ENCODE measurements around the gene PIK3CB.
"Not testable (repeated sequence)": the region's sequence is repeated elsewhere in the genome, so short reads cannot be mapped to it uniquely, and the experiment has no call there.

The PIK3CB gene

DNA sequence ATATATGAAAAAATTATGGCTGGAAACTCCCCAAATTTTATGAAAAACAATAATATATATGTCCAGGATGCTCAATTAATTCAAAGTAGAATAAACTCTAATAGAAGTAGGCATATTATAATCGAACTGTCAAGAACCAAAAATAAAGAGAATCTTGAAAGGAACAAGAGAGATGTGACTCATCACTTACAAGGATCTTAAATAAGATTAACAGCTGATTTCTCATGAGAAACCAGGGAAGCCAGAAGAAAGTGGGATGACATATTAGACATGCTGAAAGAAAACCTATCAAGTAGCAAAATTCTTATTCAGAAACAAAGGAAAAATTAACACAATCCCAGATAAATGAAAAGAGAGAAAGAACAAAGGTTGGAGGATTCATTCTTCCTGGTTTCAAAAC lies 159.3 kb downstream of the PIK3CB start:
- no peak for DNase-seq

- DNase-seq = no peak
Observed at GRCh38 chr3:138673641-138674530, 160.8 kb downstream of the PIK3CB start.

DNA sequence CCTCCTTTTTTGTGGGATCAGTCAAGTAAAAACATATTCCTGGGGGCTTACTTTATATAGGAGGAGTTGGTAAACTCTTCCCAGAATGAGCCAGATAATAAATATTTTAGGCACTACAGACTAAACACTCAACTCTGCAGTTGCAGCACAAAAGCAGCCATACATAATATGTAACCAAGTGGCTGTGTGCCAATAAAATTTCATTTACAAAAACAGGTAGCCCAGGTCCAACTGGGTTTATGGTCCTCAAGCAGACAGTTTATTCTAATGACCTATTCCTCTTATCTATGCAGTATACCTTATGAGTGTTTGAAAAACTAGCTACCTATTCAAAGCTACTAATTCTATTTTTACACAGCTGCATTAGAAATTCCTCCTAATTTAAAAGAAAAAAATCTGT lies 164.3 kb downstream of the PIK3CB start:
- DNase-seq = no peak

- DNase-seq = no peak
Observed at GRCh38 chr3:138668107-138668506, 166.6 kb downstream of the PIK3CB start.

DNA sequence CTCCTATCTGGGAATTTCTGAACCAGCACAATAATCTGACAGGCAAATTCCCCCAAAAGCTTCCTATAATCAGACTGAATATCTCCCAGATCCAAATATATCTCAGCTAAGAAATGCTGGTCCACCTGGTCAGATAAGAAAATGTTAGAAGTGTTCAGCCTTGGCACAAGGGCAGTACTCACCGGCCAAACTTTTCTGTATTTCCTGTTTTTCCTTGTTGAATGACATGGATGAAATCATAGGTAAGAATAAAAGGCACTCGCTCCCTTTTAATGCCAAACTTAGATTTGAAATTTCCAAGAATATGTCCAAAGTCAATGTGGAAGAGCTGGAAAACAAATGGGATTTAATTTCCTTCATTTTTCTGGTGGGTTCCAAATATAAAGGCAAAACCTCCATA lies 177.2 kb downstream of the PIK3CB start:
- DNase-seq = no peak

- DNase-seq = no peak
Observed at GRCh38 chr3:138653567-138653966, 181.2 kb downstream of the PIK3CB start.

DNA sequence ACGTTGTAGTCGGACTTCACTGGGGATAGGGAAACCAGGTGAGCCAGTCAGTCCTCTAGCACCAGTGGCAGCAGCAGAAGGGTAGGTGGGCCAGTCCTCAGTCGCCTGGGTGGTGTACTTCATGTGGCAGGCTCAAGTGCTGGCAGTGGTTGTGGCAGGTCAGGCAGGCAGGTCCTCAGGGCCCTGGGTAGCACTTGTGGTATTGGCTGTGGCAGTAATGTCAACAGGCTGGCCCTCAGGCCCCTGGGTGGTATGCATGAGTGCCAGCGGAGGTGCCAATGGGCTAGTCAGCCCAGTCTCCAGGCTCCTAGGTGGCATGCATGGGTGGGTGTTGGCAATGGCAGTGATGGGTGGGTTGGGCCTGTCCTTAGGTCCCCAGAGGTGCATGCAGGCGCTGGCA lies 185.6 kb downstream of the PIK3CB start:
- no peak for DNase-seq

- DNase-seq = no peak
Observed at GRCh38 chr3:138646513-138646912, 188.2 kb downstream of the PIK3CB start.

GRCh38 chr3:138646008-138646407 lies 188.7 kb downstream of the PIK3CB start:
- DNase-seq = no peak

- DNase-seq = no peak
Observed at GRCh38 chr3:138642927-138643253, 191.8 kb downstream of the PIK3CB start.

GRCh38 chr3:138642226-138642926 lies 192.4 kb downstream of the PIK3CB start:
- DNase-seq = no peak

DNA sequence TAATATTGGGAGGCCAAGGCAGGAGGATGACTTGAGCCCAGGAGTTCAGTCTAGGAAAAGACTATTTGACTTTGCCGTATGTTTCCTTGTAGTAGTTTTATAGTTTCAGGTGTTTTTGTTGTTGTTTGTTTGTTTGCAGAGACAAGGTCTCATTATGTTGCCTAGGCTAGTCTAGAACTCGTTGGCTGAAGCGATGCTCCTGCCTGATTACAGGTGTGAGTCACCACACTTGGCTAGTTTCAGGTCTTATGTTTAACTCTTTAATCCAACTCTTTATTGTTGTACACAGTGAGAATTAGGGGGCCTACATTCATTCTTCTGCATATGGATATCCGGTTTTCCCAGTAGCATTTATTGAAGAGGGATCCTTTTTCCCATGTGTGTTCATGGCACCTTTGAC lies 194.2 kb downstream of the PIK3CB start:
- DNase-seq = no peak

DNA sequence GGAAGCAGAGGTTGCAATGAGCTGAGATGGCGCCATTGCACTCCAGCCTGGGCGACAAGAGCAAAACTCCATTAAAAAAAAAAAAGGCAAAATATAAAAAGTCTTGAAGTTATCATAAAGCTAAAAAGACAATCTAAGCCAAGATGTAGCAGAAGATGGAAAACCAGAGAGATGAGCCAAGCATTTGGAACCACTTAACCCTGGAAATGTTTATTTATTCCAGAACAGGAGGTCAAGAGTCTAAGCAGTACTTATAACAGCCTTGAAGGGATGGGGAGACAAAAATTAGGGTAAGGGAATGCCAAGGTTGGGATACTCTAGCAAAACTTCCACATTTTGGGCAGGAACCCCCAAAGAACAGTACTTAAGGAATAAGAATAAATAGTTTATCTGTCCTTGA lies 196.1 kb downstream of the PIK3CB start:
- no peak for DNase-seq

DNA sequence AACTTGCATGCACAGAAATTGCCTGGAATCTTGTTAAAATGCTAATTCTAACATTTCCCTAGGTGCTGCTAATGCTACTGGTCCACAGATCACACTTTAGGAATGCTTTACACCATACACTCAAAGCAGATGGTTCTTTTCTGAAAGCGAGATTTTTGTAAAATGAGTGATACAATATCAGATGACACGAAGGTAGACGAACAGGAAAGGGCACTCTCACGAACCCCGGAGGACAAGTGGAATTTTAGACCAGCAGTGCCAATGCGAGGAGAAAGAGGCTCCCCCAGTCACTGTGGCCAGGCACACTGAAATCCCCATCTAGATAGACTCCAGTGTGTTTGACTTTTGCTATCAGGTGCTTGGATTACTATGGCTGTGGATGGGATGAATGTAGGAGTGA lies 205.2 kb downstream of the PIK3CB start:
- DNase-seq = no peak

- DNase-seq = no peak
Observed at GRCh38 chr3:138625707-138626365, 208.9 kb downstream of the PIK3CB start.

GRCh38 chr3:138624518-138624917 lies 210.2 kb downstream of the PIK3CB start:
- no peak for DNase-seq

- no peak for DNase-seq
Observed at GRCh38 chr3:138620431-138620830, 214.3 kb downstream of the PIK3CB start.

DNA sequence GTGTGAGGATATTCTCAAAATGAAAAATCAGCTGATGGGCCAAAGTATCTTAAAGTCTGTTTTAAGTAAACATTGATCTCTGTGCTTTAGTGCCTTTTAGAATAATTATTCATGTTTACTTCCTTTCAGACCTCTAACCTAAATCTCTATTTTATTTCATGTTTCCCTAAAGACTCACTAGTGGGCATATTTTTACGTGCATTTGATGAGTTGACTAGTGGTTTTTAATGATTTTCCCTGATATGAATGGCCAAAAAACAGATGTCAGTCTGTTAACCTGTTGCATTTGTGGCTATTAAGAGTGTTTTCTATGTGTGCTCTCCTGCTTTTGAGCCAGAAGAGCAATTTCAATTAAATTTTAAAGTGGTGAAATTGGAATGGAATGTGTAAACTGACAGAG lies 219.3 kb downstream of the PIK3CB start:
- no peak for DNase-seq

DNA sequence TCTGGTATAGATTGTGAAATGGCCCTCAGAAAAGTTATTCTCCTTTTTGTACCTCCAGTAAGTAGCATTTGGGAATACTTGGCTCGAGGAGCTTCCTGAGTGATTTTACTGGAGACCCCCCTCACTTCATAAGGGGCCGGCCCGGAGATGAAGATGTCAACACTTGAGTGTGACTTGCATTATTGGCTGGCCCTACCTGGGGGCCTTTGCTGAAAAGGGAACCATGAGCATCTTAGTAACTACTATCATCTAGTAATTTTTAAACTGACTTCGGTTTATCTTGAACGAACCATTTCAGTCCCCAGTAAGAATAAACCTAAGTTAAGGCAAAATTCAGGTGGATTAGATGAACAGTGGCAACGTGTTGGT lies 224.8 kb downstream of the PIK3CB start:
- no peak for DNase-seq

DNA sequence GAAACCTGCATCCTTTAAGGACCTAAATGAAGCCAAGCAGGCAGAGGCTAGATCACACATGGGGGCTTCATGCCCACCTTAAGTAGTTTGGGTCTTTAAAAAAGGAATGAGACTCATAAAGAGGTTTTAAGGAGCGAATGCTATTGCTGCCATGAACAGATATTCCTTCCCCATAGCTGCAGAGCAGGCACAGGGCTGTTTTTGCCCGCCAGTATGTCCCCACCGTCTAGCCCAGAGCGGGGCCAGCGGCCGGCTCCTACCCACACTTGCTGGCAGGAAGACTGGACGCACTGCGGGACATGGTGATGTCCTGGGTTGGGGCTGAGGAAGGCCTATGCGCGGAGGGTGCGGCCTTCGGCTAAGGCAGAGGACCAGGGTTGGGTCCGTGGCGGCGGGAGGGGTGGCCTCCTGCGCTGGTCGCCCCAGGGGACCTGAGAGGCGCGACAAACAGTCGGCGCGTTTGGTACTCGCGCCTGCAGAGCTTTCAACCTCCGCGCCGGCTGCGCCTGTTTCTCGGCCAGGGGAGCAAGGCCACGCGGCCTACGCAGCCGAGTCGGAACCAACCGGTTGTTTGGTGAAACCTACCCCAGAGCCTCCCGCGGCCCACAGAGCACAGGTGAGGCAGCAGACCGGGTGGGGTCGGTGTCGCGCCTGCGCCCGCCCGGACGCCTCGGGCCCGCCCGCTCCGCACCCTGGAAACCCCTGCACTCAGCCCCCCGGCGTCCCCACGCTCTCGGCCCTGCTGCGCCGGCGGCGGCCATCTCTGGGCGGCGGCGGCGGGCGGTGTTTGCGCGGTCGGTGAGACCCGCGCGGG lies 226.2 kb downstream of the PIK3CB start, which contains the start of gene FAIM:
TSS of gene FAIM (plus strand) at position 450 of the 814 bp plus-strand sequence. CDS start 10,956 bp downstream, outside the sequence.
- peak; percentile 59 to 60 for DNase-seq

- not testable (repeated sequence) for DNase-seq
Observed at GRCh38 chr3:138604106-138604595, 230.6 kb downstream of the PIK3CB start.

Data from SHP77 (cell line).